ENCODE data around the gene LMO7. TPM values are rescaled to one million over a fixed set of nuclear protein-coding genes. Genes with fewer than 3 reads are reported as not detected.

LMO7 gene
- 10 to 100 TPM; 32.2 to 69.6 TPM for total RNA-seq
- polyA plus RNA-seq: 10 to 100 TPM; 17.5 to 44.2 TPM

DNA sequence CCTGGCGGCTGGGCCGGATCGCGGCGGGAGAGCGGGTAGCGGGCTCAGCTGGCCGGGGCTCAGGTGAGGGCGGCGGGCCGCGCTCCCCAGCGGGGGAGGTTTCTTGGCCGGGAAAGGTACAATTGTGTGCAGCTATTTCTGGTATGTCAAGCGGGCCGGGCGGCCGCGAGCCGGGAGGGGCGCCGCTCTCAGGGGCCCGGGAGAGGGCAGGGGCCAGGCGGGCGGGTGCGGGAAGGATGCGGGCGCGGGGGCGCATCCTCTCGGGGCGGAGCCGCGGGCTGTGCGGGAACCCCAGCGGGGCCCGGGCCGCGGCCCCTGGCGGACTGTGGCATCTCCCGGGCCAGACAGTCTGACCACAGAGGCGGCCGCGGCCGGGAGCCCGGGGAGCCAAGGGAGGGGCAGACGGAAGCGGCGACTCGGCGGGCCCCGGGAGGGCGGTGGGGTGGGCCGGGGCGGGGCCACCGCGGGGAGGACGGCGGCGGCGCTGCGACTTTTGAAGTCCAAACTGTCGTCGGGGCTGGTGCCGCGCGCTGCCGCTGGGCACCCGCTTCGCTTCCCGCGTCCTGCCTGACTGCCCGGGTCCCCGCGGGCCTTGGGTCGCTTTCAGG lies at the start of gene LMO7:
TSS of gene LMO7 (plus strand) at position 503 of the 608 bp plus-strand sequence. CDS start 328 bp downstream, outside the sequence.
- no peak within 1 kb of the TSS for H3K9ac ChIP-seq (ENCODE audit: low read depth in 1 of 2, low read length in 2 of 2)
- H3K9me3 ChIP-seq (ENCODE audit: control insufficient read depth in 4 of 4, low read length in 3 of 4): no peaks in the 10 kb centered on the region
- H3K36me3 ChIP-seq (ENCODE audit: control insufficient read depth in 4 of 4, insufficient read depth in 3 of 4, low read depth in 1 of 4, low read length in 3 of 4): no peaks in the 10 kb centered on the region
- peak within 1 kb of the TSS; percentile 38 to 82 (median 64) for H3K4me3 ChIP-seq (ENCODE audit: low read depth in 1 of 3, low read length in 3 of 3)
- no peaks in the 10 kb centered on the region for H3K27me3 ChIP-seq (ENCODE audit: control insufficient read depth in 4 of 4, insufficient read depth in 4 of 4, low read length in 3 of 4)
- H3K27ac ChIP-seq (ENCODE audit: low read depth in 1 of 2, low read length in 2 of 2): no peak within 1 kb of the TSS
- TF ChIP-seq, protein P1, sequence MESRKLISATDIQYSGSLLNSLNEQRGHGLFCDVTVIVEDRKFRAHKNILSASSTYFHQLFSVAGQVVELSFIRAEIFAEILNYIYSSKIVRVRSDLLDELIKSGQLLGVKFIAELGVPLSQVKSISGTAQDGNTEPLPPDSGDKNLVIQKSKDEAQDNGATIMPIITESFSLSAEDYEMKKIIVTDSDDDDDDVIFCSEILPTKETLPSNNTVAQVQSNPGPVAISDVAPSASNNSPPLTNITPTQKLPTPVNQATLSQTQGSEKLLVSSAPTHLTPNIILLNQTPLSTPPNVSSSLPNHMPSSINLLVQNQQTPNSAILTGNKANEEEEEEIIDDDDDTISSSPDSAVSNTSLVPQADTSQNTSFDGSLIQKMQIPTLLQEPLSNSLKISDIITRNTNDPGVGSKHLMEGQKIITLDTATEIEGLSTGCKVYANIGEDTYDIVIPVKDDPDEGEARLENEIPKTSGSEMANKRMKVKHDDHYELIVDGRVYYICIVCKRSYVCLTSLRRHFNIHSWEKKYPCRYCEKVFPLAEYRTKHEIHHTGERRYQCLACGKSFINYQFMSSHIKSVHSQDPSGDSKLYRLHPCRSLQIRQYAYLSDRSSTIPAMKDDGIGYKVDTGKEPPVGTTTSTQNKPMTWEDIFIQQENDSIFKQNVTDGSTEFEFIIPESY (IDR thresholded peaks at IDR 0.05): no peak
- TF ChIP-seq RAD21 (IDR thresholded peaks at IDR 0.05) (no peak), FOXA2 (IDR thresholded peaks at IDR 0.05) (no peak), FOXA1 (IDR thresholded peaks at IDR 0.05) (no peak), HNF4A (conservative IDR thresholded peaks at IDR 0.05) (no peak)
- TF ChIP-seq, protein P2, sequence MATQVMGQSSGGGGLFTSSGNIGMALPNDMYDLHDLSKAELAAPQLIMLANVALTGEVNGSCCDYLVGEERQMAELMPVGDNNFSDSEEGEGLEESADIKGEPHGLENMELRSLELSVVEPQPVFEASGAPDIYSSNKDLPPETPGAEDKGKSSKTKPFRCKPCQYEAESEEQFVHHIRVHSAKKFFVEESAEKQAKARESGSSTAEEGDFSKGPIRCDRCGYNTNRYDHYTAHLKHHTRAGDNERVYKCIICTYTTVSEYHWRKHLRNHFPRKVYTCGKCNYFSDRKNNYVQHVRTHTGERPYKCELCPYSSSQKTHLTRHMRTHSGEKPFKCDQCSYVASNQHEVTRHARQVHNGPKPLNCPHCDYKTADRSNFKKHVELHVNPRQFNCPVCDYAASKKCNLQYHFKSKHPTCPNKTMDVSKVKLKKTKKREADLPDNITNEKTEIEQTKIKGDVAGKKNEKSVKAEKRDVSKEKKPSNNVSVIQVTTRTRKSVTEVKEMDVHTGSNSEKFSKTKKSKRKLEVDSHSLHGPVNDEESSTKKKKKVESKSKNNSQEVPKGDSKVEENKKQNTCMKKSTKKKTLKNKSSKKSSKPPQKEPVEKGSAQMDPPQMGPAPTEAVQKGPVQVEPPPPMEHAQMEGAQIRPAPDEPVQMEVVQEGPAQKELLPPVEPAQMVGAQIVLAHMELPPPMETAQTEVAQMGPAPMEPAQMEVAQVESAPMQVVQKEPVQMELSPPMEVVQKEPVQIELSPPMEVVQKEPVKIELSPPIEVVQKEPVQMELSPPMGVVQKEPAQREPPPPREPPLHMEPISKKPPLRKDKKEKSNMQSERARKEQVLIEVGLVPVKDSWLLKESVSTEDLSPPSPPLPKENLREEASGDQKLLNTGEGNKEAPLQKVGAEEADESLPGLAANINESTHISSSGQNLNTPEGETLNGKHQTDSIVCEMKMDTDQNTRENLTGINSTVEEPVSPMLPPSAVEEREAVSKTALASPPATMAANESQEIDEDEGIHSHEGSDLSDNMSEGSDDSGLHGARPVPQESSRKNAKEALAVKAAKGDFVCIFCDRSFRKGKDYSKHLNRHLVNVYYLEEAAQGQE (IDR thresholded peaks at IDR 0.05): no peak
- TF ChIP-seq, protein P3, sequence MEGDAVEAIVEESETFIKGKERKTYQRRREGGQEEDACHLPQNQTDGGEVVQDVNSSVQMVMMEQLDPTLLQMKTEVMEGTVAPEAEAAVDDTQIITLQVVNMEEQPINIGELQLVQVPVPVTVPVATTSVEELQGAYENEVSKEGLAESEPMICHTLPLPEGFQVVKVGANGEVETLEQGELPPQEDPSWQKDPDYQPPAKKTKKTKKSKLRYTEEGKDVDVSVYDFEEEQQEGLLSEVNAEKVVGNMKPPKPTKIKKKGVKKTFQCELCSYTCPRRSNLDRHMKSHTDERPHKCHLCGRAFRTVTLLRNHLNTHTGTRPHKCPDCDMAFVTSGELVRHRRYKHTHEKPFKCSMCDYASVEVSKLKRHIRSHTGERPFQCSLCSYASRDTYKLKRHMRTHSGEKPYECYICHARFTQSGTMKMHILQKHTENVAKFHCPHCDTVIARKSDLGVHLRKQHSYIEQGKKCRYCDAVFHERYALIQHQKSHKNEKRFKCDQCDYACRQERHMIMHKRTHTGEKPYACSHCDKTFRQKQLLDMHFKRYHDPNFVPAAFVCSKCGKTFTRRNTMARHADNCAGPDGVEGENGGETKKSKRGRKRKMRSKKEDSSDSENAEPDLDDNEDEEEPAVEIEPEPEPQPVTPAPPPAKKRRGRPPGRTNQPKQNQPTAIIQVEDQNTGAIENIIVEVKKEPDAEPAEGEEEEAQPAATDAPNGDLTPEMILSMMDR (IDR thresholded peaks at IDR 0.05; ENCODE audit: low read depth, low read length, missing input control): no peak
- TF ChIP-seq, protein P4, sequence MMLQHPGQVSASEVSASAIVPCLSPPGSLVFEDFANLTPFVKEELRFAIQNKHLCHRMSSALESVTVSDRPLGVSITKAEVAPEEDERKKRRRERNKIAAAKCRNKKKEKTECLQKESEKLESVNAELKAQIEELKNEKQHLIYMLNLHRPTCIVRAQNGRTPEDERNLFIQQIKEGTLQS (IDR thresholded peaks at IDR 0.05): no peak
- peak; percentile 42 for DNase-seq (ENCODE audit: low spot score)
- peaks cover 4 to 15% (median 12%) of the 10 kb centered on the region in 4 donors for H3K4me1 ChIP-seq (ENCODE audit: control insufficient read depth in 4 of 4, insufficient read depth in 4 of 4, low read length in 3 of 4)
- WGBS: under 1% methylated on average over 76 of the region's 76 CpGs

DNA sequence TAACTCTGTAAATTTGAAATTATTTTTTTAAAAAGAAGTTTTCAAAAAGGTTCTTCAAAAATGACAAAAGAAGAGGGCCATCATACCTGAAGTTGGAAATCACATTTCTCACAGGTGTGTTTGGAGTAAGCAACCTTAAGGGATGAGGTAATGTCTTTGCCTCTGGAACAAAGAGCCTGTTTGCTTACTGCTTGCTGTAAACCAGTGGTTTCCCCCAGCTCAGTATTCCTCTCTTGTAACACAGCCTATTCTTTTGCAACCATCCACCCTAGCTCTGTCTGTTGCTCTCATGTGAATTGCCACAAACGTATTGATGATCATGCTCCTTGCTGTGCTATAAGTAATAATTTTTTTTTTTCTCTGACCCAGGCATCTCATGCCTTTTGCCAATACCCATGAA lies 48.5 kb upstream of the LMO7 start:
- H3K4me1 ChIP-seq (ENCODE audit: control insufficient read depth in 4 of 4, insufficient read depth in 4 of 4, low read length in 3 of 4): no peaks in the 10 kb centered on the region
- H3K36me3 ChIP-seq (ENCODE audit: control insufficient read depth in 4 of 4, insufficient read depth in 3 of 4, low read depth in 1 of 4, low read length in 3 of 4): peaks cover 0 to 14% (median 9%) of the 10 kb centered on the region in 4 donors
- no peaks in the 10 kb centered on the region for H3K9me3 ChIP-seq (ENCODE audit: control insufficient read depth in 4 of 4, low read length in 3 of 4)
- H3K27me3 ChIP-seq (ENCODE audit: control insufficient read depth in 4 of 4, insufficient read depth in 4 of 4, low read length in 3 of 4): no peaks in the 10 kb centered on the region
- H3K4me3 ChIP-seq (ENCODE audit: low read depth in 1 of 3, low read length in 3 of 3): no peak overlapping the region
- TF ChIP-seq, protein P3 (IDR thresholded peaks at IDR 0.05; ENCODE audit: low read depth, low read length, missing input control): no peak
- TF ChIP-seq FOXA2 (IDR thresholded peaks at IDR 0.05) (no peak), HNF4A (conservative IDR thresholded peaks at IDR 0.05) (no peak), SP1 (IDR thresholded peaks at IDR 0.05) (no peak), EGR1 (IDR thresholded peaks at IDR 0.05; ENCODE audit: low read depth in 2 of 2) (no peak)
- TF ChIP-seq, protein P2 (IDR thresholded peaks at IDR 0.05): no peak
- TF ChIP-seq, protein P4 (IDR thresholded peaks at IDR 0.05): no peak
- TF ChIP-seq, protein P5, sequence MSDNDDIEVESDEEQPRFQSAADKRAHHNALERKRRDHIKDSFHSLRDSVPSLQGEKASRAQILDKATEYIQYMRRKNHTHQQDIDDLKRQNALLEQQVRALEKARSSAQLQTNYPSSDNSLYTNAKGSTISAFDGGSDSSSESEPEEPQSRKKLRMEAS (IDR thresholded peaks at IDR 0.05): no peak
- no peak overlapping the region for H3K9ac ChIP-seq (ENCODE audit: low read depth in 1 of 2, low read length in 2 of 2)
- no peak for DNase-seq (ENCODE audit: low spot score)
- H3K27ac ChIP-seq (ENCODE audit: low read depth in 1 of 2, low read length in 2 of 2): no peak overlapping the region
- WGBS: 84% methylated on average over 1 of the region's 1 CpG
